ENCODE measurements around the gene YJEFN3. TPM values are rescaled to one million over a fixed set of nuclear protein-coding genes. Genes with fewer than 3 reads are reported as not detected.

Gene YJEFN3
- total and polyA plus RNA-seq, 2 of the 8 experiments (the other 6 are each of a cell fraction or from before 2014, with no cell fraction given), result 5.7 to 9.4 TPM

DNA sequence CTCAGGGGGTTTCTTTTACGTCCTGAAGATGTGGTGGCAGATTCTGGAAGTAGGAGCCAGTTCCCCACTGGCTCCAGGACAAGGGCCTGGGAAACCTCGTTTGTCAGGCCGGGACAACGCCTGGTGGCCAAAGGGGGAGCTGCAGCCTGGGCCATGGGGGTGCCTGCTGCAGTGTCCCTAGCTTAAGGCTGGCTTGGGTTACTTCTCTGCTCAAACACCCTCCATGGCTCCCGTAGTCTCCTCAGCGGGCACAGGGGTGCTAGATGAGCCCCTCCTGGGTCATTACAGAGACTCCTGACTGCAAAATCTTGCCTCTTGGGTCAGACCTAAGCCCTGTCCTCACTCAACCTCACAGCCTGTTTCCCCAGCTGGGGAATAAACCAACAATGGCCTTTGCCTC, 24.1 kb downstream of the YJEFN3 start (continued):
- TF ChIP-seq KDM1A (IDR thresholded peaks at IDR 0.05; ENCODE audit: borderline replicate concordance, low read length), result peak; percentile 100

All from H1 (cell line).